Ramos (cell line): ENCODE data around the gene MMD.
"Not testable (repeated sequence)": the region's sequence is repeated elsewhere in the genome, so short reads cannot be mapped to it uniquely, and the experiment has no call there.

Experiments used
- in situ Hi-C: fragments of 300-500 bp; cut with MboI; formaldehyde crosslinking; loops from one replicate; pipeline ENCODE4 v1.14.3; 2022; ENCODE audit warnings: low sequenced_read_pairs; ENCODE audit not compliant: unreplicated experiment

The MMD gene, protein sequence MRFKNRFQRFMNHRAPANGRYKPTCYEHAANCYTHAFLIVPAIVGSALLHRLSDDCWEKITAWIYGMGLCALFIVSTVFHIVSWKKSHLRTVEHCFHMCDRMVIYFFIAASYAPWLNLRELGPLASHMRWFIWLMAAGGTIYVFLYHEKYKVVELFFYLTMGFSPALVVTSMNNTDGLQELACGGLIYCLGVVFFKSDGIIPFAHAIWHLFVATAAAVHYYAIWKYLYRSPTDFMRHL

DNA sequence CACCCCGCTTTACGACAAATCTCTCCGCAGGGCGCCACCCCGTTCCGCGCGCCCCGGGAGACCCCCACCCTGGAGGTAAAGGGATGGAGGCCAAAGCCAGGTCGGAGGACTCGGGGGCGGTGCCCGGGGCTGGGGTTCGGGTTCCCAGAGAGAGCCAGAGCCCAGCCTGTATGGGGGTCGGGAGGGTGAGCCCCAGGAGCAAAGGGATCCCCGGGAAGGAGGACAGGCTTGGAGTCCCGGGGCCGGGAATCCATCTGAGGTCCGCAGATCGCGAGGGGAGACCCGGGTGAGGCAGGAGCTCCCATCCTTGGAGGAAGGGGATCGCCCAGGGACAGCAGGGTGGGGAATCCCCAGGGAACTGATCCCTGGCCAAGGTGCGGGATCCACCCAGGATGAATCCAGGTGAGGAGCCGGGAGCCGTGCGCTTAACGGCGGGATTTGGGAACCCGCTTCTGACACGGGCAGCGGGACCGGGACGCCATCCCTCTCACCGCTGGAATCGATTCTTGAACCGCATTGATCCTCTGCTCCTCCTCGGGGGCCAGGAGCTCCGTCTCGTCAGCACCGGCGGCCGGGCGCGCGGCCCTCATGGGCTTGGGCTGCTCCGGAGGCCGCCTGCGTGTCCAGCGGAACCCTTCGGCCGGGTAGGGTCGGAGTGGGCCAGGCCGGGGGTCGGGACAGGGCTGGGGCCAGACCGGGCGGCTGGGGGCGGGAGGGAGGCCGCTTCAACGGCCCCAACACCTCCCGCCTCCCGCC lies at the start of gene MMD:
Gene MMD (minus strand): TSS at position 657 of the 756 bp plus-strand sequence. CDS start 140 bp downstream, at position 517.
- in situ Hi-C loops, result no loop called here

DNA sequence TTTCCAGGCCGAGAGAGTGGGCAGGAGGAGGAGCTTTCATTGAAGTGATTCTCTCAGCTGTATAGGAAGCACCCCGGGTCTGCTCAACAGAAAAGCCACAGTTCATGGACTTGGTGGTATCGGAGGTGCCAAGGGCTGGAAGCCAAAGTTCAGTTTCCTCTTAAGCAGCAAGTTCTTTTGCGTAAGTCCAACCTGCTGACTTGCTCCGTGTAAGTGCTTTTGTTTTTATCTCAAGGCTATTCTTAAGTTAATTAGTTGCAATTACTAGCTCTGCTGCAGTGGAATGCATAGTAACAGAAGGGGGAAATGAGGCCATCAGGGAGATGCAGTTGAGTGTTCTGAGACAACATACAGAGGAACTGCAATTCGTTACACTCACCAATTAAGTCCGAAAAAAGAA lies 45.0 kb upstream of the MMD start:
- in situ Hi-C loops, result no loop called here

DNA sequence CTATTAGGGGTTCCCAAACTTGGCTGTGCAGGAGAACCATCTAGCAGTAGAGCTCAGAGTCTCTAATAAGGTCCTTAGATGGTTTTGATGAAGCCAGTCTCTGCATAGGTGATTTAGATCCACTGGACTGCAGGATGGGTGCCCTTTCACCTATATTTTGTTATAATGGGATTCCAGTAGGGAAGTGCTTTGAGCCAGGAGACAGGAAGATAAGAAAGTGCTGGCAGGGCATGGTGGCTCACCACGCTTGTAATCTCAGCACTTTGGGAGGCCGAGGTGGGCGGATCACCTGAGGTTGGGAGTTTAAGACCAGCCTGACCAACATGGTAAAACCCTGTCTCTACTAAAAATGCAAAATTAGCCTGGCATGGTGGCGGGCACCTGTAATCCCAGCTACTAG lies 44.1 kb upstream of the MMD start:
- in situ Hi-C loops, result not testable (repeated sequence)

DNA sequence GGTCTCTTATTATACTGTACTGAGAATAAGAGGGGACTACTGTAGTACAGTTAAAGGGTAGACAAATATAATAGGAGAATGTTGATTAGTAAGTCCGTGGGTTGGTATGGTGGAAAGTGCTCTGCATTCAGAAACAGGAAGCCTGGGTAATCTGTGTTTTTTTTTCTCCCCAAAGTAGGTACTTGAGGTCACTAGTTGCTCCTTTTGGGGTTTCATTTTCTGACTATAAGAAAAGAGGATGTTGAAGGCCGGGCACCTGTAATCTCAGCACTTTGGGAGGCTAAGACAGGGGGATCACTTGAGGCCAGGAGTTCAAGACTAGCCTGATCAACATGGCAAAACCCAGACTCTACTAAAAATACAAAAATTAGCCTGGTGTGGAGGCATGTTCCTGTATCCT lies 42.0 kb upstream of the MMD start:
- in situ Hi-C loops, result no loop called here

DNA sequence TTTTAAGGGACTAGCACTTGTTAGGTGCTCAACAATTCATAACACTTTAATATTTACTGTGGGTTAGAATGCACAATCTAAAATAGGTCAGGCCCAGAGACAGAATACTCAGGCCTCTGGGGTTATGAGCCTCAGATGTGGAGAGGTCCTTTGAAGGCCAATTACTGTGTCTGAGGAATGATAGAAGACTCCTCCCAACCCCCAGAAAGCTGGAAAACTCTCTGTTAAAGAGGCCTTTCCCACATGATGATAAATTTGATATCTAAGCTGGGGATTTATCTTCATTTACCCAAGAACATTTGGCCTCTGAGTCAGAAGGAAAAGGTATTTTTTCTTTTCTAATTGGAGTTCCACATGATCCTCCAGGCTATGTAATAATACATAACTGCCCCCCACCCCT lies 41.1 kb upstream of the MMD start:
- in situ Hi-C loops, result no loop called here

DNA sequence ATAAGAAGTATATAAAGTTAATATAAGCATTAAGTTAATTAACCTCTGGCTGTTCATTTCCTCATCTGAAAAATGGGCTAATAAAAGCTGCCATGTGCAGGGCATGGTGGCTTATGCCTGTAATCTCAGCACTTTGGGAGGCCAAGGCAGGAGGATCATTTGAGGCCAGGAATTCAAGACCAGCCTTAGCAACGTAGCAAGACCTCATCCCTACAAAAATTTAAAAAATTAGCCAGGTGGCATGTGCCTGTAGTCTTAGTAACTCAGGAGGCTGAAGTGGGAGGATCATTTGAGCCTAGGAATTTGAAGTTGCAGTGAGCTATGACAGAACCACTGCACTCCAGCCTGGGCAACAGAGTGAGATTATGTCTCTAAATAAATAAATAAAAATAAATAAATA lies 40.6 kb upstream of the MMD start:
- in situ Hi-C loops, result no loop called here

DNA sequence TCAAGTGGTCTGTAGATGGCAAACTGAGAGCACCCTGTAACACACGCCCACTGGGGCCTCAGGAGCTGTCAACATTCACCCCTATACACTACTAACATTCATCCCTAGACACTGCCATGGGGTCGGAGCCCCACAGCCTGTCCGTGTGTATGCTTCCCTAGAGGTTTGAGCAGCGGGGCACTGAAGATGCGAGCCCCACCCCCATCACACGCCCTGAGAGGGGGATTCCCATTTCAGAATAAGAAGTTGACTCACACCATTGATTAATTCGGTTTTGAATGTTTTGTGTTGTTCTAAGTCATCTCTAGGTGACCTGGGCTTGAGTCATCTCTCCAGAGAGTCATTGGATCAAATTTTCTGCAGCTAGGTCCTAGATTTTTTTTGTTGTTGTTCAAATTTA lies 37.3 kb upstream of the MMD start:
- in situ Hi-C loops, result no loop called here

DNA sequence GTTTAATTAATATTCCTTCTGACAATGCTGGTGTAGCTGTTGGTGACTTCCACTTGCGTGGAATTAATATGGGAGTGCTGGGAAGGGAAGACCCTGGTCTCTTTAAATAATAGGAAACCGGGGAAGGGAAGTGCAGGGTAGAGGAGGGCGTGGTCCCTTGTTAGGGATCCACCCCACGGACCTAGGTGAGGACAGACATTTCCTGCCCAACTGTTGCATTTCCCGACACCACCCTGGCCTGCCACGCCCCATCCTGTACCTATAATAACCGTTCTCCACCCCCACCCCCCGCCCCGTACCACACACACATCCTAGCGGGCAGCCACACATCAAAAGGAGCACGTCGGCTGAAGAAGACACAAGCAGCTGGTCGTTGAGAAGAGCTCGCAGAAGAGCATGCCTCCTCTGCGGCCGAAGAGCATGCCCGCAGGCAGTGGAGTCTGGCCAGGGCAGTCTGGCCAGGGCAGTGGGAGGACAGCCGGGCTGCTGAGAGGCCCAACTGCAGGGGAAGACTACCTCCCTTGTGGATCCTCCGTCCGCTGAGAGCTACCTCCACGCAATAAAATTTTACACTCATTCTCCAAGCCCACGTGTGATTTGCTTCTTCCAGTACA lies 36.8 kb upstream of the MMD start:
- in situ Hi-C loops, result no loop called here

DNA sequence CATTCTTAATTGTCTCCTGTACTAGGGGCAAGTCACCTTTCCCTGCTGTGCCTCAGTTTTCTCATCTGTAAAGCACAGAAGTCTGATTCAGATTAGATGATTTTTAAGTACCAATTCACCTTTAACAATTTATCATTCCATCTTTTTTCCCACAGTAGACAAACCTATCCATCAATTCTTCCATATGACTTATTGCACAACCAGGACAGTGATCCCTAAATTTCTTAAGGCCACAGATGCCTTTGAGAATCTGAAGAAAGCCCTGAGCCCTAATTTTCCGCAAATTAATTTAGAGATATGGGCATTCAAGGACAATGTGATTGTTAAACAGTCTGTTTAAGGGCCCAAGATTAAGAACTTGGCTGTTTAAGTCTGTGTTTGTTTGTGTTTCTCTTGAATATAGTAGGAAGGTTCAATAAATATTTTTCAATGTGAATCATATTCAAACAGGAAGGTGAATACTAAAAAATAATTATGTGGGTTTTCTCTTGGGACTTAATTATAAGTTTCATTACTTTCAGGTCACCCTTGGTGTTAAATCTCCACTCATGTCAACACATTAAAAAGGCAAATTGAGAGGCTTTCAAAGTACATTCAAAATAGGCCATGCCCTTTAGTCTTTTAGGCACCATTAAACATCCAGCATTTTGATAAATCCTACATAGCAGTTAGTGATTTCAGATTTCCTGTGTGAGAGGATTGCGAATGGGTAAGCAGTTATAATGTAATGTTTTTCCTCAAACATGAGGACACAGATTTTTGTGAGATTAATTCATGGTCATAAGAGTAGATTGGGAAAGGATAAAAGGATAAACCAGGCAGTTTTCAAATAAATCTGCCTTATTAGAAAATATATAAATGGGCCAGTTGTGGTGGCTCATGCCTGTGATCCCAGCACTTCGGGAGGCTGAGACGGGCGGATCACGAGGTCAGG lies 34.9 kb upstream of the MMD start:
- in situ Hi-C loops, result no loop called here

DNA sequence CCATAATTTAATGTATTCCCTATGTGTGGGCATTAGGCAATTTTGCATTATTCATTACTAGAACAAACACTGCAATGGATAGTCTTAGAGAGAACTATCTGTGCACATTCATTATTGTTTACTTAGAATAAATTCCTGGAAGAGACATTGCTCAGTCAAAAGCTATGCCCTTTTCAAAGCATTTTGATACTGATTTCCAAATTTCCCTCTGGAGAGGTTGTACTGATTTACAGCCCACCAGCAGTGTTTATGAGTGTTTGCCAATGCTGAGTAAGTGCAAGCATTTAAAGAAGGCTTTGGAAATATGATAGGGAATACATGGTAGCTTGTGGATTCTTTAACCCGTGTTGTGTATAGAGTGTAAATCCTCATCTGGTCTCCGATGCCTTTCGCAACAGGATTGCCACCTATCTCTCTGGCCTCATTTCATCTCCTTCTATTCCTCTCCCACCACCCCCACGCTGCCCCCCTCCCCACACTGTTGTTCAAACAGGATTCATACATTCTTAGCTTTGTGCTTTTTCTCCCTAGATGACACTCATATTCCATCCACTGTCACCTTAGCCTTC lies 33.4 kb upstream of the MMD start:
- in situ Hi-C loops, result no loop called here

DNA sequence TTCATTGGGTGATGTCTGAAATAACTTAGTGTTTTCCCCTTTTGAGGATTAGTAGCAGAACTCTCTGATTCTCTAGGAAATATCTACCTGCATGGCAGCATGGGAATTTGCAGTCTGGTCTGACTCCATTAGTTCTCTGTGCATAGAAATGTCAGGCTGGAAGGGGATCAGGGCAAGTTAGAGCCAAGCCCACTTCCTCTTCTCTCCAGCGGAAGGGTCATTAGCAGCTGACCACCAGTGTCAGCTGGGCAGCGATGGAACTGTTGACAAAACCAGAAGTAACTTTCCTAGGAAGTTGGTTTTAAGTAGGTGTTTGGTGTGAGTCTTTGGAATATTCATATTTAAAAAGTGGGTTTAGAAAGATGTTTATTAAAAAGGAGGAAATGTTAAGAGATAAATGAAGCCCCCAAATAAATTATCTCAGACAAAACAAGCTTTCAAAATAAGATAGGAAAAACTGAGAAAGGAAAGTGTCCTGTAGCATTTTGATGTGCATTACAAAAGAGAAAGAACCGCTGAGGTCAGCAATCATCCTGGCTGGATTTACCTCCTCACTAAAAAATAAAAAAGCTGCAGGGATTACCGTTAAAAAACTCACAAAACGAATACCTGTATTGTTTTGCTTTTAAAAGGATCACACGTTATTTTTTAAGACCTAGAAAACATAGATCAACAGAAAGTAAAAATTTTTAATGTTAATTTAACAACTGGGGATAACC lies 32.4 kb upstream of the MMD start:
- in situ Hi-C loops, result no loop called here

DNA sequence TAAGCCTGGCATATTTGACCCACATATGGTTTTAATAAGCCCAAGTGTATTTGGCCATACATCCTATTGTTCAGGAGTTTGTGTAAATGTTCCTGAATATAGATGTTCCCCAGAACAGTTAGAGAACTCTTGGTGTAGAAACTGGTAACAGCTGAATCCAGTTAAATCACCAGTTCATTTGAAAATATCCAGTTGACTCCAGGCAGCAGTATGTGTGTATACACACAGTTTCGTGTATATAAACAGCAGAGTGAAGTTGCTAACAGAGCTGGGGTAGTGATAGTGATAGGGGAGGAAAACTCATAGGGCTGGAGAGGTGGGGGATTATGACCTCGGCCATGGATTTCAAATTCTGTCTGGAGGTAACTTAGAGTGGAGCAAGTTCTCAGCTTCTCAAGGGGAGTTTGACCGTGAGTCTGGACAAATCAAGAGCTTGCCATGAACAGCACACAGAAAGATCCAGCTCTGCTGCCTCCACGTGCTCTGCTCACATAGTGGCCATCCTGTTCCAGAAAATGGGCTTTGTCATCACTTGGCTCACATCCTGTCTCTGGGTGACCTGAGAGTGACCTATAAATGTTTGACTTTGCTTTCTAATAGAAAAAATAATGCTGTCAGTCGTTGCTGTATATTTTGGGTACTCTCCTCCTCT lies 30.6 kb upstream of the MMD start:
- in situ Hi-C loops, result no loop called here

DNA sequence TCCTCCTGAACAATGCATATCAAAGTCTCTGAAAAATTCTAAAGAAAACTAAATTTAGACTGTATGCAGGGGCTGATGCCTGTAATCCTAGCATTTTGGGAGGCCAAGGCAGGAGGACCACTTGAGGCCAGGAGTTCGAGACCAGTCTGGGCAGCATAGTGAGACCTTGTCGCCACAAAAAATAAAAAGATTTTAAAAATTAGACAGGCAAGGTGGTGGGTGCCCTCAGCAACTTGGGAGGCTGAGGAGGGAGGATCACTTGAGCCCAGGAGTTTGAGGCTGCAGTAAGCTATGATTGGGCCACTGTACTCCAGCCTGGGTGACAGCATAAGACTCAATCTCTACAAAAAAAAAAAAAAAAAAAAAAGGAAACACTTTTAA lies 30.1 kb upstream of the MMD start:
- in situ Hi-C loops, result no loop called here

DNA sequence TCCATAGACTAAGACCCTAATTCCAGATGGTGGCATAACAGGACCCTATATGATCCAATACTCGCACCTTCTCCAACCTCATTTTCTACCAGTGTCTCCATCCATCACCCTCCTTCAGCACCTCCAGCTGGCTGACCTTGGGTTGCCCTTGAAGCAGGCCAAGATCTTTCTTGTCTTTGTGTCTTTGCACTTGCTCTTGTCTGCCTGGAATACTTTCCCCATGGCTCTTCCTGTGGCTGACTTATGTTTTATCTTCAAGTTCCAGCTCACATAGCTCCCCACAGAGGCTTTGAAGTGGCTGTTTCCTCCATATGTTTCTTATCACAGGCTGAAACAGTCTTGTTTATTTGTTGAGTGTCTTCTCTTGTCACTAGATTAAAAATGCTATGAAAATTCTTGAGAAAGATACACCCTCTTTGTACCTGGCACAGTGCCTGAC lies 29.6 kb upstream of the MMD start:
- in situ Hi-C loops, result no loop called here

DNA sequence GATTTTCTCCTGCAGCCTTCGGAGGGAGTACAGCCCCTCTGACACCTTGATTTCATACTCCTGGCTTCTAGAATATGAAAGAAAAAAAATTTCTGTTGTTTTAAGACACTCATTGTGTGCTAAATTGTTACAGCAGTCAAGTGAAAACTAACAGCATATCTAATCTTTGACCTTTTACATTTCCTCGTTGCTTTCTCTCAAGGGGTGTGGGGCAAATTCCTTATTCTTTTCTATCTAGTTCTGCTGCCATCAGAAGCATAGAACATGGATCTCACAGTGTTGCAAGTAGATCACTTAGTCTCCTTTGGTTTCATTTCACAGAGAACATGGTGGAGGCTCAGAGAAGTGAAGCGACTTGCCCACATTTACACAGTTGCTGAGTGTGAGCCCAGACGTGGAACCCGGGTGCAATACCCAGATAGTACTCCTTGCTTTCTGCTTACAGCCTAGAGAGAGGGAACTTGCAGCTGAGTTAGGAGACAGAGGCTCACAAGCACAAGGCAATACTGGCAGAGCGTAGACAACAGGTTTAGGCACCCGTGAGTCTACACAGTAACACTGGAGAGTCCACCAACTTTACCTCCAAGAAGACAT lies 28.7 kb upstream of the MMD start:
- in situ Hi-C loops, result no loop called here

DNA sequence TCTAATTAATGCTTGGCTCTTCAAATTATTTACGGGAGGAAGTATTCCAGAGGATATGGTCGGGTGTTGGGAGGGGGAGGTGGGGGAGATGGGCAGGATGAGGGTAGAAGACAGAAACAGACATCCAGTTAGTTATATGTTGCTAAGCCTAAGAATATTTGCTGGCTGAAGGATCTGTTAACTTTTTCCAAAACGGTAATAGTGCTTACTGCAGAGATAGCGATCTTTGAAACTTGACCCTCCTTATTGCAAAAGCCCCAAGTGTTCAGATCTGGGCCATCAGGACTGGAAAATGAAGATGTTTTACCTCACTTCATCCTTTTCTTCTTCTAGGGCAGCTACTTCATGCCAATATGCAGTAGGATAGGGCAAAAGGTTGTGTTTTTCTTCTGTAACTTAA lies 27.0 kb upstream of the MMD start:
- in situ Hi-C loops, result no loop called here

DNA sequence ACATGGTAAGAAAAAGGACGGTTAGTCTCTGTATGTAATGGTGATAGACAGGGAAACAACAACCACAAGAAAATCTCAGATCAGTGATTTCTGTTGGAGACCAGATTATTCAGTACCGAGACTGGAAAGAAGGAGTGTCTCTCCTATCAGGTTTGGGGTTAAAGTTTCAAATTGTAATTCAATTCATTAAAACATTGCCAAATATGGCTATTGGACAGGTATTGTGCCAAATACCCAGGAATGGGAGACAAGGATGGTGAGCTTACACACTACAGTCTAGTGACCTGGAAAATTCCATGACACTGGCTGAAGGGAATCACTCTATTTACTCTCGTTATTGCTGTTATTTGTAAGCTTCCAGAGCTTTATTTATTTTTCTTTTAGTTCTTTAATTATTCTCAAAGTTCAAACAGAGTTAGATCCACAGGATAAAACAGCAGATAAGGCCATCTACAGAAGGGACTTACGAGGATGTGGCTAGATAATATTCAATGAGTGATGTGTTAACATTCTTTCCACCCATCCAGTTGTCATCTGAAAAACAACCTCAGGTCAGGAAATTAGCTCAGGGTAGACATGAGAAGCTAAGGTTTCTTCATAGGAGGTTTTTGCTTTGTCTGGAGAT lies 25.1 kb upstream of the MMD start:
- in situ Hi-C loops, result no loop called here

DNA sequence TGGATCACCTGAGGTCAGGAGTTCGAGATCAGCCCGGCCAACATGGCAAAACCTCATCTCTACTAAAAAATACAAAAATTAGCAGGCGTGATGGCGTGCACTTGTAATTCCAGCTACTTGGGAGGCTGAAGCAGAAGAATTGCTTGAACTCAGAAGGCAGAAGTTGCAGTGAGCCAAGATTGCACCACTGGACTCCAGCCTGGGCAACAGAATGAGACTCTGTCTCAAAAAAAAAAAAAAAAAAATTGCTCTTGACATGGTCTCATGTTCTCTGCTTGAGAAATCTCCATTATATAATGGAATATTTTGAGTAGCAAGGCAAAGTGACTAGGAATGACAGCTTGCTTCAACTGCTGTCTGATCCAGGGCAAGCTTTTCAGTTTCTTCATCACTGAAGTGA lies 24.4 kb upstream of the MMD start:
- in situ Hi-C loops, result not testable (repeated sequence)
